Mucosa of rectum (tissue), 2 donors: ENCODE results near the gene RBM15B.

Source experiments
- H3K27ac ChIP-seq, 2 donors: one replicate each; pipeline ENCODE4 v1.7.0; 2013; ENCODE audit warnings: inconsistent platforms in 2 of 2, low read depth in 2 of 2, low read length in 2 of 2
- H3K27me3 ChIP-seq, 2 donors: one replicate each; pipeline ENCODE4 v1.7.0; 2013; ENCODE audit warnings: low read length in 2 of 2; ENCODE audit not compliant: control insufficient read depth in 2 of 2, insufficient read depth in 2 of 2
- H3K36me3 ChIP-seq, 2 donors: one replicate each; pipeline ENCODE4 v1.7.0; 2013; ENCODE audit warnings: low read length in 2 of 2; ENCODE audit not compliant: control insufficient read depth in 2 of 2, insufficient read depth in 2 of 2
- H3K4me1 ChIP-seq, 2 donors: one replicate each; pipeline ENCODE4 v1.7.0; 2013; ENCODE audit warnings: low read length in 2 of 2, mild to moderate bottlenecking in 1 of 2; ENCODE audit not compliant: control insufficient read depth in 2 of 2, insufficient read depth in 2 of 2
- H3K4me3 ChIP-seq, 2 donors: one replicate each; pipeline ENCODE4 v1.7.0; 2013; ENCODE audit warnings: low read length in 2 of 2
- H3K9ac ChIP-seq, 2 donors: one replicate each; pipeline ENCODE4 v1.7.0; 2013; ENCODE audit warnings: low read length in 2 of 2, low read depth in 1 of 2, mild to moderate bottlenecking in 1 of 2
- H3K9me3 ChIP-seq, 2 donors: one replicate each; pipeline ENCODE4 v1.7.0; 2013; ENCODE audit warnings: low read length in 2 of 2; ENCODE audit not compliant: control insufficient read depth in 2 of 2
- donor health status: healthy.
- donor health status: Normal muscosa, but diverticular disease.

RBM15B gene

GRCh38 chr3:51436998-51437639 is 46.0 kb downstream of the RBM15B start:
- Histone ChIP-seq H3K27ac (no peak overlapping the region), H3K9ac (no peak overlapping the region), H3K9me3 (no peaks in the 10 kb centered on the region), H3K27me3 (no peaks in the 10 kb centered on the region), H3K36me3 (peaks cover 19 to 35% of the 10 kb centered on the region in 2 donors), H3K4me1 (no peaks in the 10 kb centered on the region), H3K4me3 (no peak overlapping the region)

- no peaks in the 10 kb centered on the region for H3K9me3 ChIP-seq
- no peak overlapping the region for H3K4me3 ChIP-seq
- H3K36me3 ChIP-seq: peaks cover 19 to 33% of the 10 kb centered on the region in 2 donors
- no peaks in the 10 kb centered on the region for H3K4me1 ChIP-seq
- no peak overlapping the region for H3K27ac ChIP-seq
- no peak overlapping the region for H3K9ac ChIP-seq
- H3K27me3 ChIP-seq: no peaks in the 10 kb centered on the region
These were observed 50.4 kb downstream of the RBM15B start for GRCh38 chr3:51441282-51442030.

- Histone ChIP-seq H3K9me3 (no peaks in the 10 kb centered on the region), H3K9ac (no peak overlapping the region), H3K27me3 (no peaks in the 10 kb centered on the region), H3K4me3 (no peak overlapping the region), H3K27ac (no peak overlapping the region), H3K4me1 (no peaks in the 10 kb centered on the region), H3K36me3 (peaks cover 11 to 18% of the 10 kb centered on the region in 2 donors)
These were observed 54.6 kb downstream of the RBM15B start for GRCh38 chr3:51445544-51446280.
